BJ (cell line): ENCODE measurements around the gene OR10H1. TPM values are rescaled to one million over a fixed set of nuclear protein-coding genes. Genes with fewer than 3 reads are reported as not detected.

Source experiments
- CTCF ChIA-PET: fragments of 350-600 bp; formaldehyde crosslinking; extraction: SDS; loops from one replicate; lab custom pipeline; 2021; ENCODE audit warnings: antibody characterized with exemption, inconsistent platforms; lab: Yijun Ruan, JAX
- POLR2A ChIA-PET: fragments of 300-600 bp; sonication (Branson Sonifier 250); formaldehyde crosslinking; extraction: SDS; loops from one replicate; lab custom pipeline; 2021; ENCODE audit warnings: antibody characterized with exemption; lab: Charles Lee
- DNase-seq: peaks from one replicate; pipeline ENCODE4 v3.0.0-alpha.2; 2011; ENCODE audit warnings: low read depth
- H3K27me3 ChIP-seq: 2 replicates; pipeline ENCODE4 v1.6.0; 2011; ENCODE audit warnings: low read length; ENCODE audit not compliant: control insufficient read depth, insufficient read depth
- H3K36me3 ChIP-seq: 2 replicates; pipeline ENCODE4 v1.5.1; 2011; ENCODE audit warnings: low read length; ENCODE audit not compliant: control insufficient read depth, insufficient read depth
- H3K4me3 ChIP-seq: 2 replicates; pipeline ENCODE4 v1.5.1; 2011; ENCODE audit warnings: low read depth, mild to moderate bottlenecking, control low read depth, low read length
- polyA minus RNA-seq: library from RNA; depleted of rRNA, polyadenylated mRNA; stranded (reverse); fragments of >200 nt; gene quantifications from 2 replicates; pipeline ENCODE4 v1.2.3, GENCODE V29; 2011; rRNA and poly(A)+ RNA removed
- polyA plus RNA-seq: library from polyadenylated mRNA; depleted of rRNA; stranded (reverse); fragments of >200 nt; gene quantifications from 2 replicates; pipeline ENCODE4 v1.2.3, GENCODE V29; 2011; rRNA removed
- TF ChIP-seq, protein P1 (sequence below): IDR thresholded peaks from 2 replicates; pipeline ENCODE4 v1.5.1; 2011; ENCODE audit warnings: low read depth, mild to moderate bottlenecking, control low read depth, inconsistent platforms, low read length, moderate library complexity; ENCODE audit not compliant: insufficient read depth

OR10H1 gene, protein sequence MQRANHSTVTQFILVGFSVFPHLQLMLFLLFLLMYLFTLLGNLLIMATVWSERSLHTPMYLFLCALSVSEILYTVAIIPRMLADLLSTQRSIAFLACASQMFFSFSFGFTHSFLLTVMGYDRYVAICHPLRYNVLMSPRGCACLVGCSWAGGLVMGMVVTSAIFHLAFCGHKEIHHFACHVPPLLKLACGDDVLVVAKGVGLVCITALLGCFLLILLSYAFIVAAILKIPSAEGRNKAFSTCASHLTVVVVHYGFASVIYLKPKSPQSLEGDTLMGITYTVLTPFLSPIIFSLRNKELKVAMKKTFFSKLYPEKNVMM
- polyA plus RNA-seq (not detected in 2 replicates), polyA minus RNA-seq (not detected in 2 replicates)

DNA sequence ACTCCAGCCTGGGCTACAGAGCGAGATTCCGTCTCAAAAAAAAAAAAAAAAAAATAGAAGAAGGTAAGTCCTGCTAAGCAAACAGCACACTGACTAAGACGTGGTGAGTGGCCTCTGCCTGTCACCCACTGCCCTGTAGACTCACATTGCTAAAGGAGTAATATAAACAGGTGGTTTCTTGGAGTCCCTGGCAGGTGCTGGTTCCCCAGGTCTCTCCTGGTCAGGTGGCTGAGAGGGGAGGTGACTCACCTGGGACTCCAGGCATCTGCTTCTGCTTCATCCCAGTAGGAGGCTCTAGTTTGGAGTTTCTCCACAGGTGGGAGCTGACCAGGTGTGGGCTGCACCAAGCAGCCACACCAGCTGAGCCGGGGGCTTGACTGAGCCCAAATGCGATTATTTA, at the start of gene OR10H1:
TSS of gene OR10H1 (minus strand) at position 359 of the 400 bp plus-strand sequence. CDS start 7,627 bp downstream, outside the sequence.
- no peak for DNase-seq
- CTCF ChIA-PET: no interaction called here
- no peaks in the 10 kb centered on the region for H3K27me3 ChIP-seq
- H3K4me3 ChIP-seq: no peak within 1 kb of the TSS
- TF ChIP-seq, protein P1, sequence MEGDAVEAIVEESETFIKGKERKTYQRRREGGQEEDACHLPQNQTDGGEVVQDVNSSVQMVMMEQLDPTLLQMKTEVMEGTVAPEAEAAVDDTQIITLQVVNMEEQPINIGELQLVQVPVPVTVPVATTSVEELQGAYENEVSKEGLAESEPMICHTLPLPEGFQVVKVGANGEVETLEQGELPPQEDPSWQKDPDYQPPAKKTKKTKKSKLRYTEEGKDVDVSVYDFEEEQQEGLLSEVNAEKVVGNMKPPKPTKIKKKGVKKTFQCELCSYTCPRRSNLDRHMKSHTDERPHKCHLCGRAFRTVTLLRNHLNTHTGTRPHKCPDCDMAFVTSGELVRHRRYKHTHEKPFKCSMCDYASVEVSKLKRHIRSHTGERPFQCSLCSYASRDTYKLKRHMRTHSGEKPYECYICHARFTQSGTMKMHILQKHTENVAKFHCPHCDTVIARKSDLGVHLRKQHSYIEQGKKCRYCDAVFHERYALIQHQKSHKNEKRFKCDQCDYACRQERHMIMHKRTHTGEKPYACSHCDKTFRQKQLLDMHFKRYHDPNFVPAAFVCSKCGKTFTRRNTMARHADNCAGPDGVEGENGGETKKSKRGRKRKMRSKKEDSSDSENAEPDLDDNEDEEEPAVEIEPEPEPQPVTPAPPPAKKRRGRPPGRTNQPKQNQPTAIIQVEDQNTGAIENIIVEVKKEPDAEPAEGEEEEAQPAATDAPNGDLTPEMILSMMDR: no peak
- H3K36me3 ChIP-seq: no peaks in the 10 kb centered on the region
- POLR2A ChIA-PET: no interaction called here

DNA sequence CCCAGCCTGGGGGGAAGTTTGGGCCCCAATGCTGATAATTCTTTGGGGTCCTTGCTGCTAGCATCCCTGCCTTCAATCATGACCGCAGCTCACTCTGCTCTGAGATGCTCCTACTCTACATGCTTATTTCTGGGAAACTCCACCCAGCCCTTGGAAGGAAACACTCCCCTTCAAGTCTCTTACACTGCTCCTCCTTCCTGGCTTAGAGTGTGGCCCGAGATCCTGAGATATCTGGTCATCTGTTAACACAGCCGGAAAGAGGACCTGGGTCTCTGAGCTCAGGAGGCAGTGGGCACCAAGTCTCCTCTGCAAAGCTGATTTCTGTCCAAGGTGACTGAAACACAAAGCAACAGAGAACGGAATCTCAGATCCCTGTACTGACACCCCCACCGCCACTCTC, 49.4 kb upstream of the OR10H1 start:
- TF ChIP-seq, protein P1: no peak
- Histone ChIP-seq H3K27me3 (no peaks in the 10 kb centered on the region), H3K36me3 (no peaks in the 10 kb centered on the region), H3K4me3 (no peak overlapping the region)
- ChIA-PET CTCF (interaction anchor here (1.5 kb wide), 1 partner anchor 18 kb away, joined by 3 read pairs; no protein-coding TSS in a partner anchor), POLR2A (no interaction called here)
- no peak for DNase-seq

DNA sequence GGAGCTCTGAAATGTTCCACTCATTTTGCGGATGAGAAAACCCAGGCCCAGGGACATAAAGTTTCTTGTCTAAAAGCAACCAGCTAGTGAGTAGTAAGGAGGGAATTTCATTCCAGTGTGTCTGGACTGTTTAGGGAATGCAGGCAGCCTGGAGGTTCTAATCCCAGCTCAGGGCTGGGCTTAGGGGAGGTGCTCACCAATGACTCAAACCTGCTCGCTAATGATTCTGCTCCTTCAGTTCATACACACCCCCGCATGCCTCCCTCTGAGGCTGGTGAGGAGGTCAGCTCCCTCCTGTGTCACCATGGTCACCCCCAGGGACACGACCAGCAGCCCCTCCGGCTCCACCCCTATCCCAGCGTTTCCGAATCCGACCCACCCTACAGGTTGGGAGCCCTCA, 47.8 kb upstream of the OR10H1 start:
- Histone ChIP-seq H3K27me3 (no peaks in the 10 kb centered on the region), H3K4me3 (no peak overlapping the region), H3K36me3 (no peaks in the 10 kb centered on the region)
- ChIA-PET CTCF (no interaction called here), POLR2A (no interaction called here)
- TF ChIP-seq, protein P1: no peak
- no peak for DNase-seq

DNA sequence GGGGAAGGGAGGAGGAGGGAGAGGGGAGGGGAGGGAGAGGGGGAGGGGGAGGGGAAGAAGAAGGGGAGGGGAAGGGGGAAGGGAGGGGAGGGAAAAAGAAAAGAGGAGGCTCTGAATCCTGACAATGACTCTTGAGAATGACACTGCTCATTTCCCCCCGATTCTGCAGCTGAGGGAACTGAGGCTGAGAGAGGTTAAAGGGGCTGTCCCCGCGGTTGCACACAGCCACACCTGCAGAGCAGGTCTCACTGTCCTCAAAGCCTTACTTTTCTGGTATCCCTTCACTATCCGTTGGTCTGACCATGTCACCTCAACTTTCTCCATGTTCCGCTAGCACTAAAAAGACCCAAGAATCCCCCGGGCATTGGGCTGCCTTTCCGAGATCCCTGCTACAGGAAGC, 47.0 kb upstream of the OR10H1 start:
- no peak overlapping the region for H3K4me3 ChIP-seq
- no peak for DNase-seq
- ChIA-PET POLR2A (no interaction called here), CTCF (no interaction called here)
- H3K27me3 ChIP-seq: no peaks in the 10 kb centered on the region
- TF ChIP-seq, protein P1: no peak
- H3K36me3 ChIP-seq: no peaks in the 10 kb centered on the region

DNA sequence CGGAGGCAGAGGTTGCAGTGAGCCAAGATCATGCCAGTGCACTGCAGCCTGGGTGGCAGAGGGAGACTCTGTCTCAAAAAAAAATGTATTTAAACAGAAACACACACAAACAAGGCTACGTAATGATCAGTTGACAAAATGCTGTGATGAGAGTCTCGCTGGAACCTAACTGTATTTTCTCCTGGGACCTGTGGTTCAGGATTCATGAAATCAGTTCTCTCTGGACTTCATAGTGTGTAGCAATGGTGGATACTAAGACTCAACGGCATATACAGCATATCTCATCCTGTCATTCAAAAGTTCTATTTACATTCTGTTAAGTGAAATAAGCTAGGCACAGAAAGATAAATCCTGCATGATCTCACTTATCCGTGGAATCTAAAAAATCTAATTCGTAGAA, 45.1 kb upstream of the OR10H1 start:
- no peaks in the 10 kb centered on the region for H3K27me3 ChIP-seq
- TF ChIP-seq, protein P1: no peak
- ChIA-PET POLR2A (no interaction called here), CTCF (no interaction called here)
- H3K4me3 ChIP-seq: no peak overlapping the region
- no peaks in the 10 kb centered on the region for H3K36me3 ChIP-seq
- DNase-seq: no peak
